Stimulated activated CD8-positive, alpha-beta memory T cell treated with anti-CD3 and anti-CD28 coated beads, Interleukin-12 subunit alpha, Interleukin-12 subunit beta, amount 100 ng/mL, for 4 hours (primary cell): ENCODE measurements around the gene ADAM15.
A peak's percentile ranks its signal among the peaks of the same experiment; 100 is the strongest.

Experiments used
- DNase-seq: peaks from one replicate; pipeline ENCODE4 v3.0.0-alpha.2; 2020; ENCODE audit warnings: low read depth

Gene ADAM15

DNA sequence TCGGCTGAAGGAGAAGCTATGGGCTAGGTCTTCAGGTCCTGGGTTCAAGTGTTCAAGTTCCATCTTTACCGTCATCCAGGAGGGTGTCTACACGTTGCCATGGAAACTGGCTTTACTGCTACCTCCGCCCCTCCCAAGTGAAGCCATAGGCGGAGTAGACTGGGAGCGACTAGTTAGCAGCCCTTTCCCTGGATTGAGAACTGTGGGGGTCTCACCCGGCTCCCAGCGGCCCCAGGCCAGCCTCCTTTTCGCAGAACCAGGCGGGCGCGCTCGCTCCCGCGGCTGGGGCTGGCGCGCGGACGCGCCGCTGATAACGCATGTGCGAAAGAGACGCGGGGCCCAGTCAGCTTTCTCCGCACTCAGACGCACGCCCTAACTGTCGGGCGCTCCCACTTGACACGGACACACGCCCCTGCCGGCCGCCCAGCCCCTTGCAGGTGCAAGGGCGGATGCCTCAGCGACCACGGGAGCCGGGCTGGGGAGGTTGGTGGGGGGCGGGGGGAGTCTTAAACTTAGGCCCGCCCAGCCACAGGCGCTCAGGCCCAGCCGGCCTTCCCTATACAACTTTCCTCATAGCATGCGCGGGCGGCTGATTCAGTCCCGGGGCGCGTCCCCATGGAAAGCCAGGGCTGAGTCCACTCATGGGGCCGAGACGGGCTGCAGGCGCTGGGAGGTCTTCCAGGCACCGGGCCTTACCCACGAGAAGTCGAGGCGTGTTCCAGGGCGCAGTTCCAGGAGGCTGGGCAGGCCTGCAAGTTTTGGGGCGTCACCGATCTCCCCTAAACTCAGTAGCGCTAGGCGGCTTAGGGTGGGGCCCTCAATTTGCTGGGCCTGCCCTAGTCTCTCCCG is 19.8 kb downstream of the ADAM15 start:
- DNase-seq = peak; percentile 51

DNA sequence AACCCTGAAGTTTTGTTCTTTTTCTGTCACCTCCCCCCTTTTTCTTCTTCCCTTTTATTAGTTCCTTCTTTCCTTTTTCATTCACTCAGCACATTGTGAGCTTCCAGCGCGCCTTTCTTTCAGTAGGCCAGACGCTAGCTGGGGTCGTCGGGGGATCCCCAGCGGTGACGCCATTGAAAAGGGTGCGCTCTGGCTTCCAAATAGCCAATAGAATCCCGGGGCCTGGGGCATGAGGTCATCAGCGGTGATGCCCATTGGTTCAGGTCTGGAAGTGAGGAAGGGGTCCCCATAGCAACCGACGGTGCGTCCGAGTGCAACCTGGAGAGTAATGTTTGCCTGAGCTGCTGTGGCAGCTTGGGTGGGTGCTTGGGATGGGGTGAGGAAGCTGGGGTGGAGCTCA is 20.6 kb downstream of the ADAM15 start:
- no peak for DNase-seq

DNA sequence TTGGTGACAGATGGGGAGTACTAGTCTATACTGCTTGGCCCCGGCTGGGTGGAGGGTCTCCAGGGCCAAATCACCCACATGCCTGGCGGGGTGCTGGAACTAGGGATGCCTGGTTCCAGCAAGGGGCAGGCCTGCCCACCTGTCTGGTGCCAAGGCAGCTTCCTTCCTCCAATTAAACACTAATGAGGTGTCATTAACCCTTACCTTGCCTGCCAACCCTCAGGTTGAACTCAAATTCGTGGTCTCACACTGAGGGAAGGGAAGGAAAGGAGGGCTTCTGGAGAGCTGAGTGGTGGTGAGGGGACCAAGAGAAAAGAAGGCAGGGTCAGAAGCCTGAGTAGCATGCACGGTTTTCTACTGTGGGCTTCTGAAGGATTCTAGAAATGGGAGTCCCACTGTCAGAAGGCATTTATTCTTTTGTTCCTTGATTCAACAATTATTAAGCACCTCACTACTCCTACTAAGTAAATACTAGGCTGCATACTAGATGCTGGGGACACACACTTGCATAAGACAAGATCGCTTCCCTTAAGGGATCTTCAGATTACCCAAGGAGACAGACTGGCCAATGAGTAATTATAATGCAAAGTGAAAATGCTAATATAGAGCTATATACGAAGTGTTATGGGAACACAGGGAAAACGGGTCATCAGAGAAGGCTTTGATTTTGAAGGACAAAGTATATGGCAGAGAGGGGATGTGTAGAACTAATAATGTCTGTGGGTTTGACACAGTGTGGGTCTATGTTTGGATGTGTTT is 21.6 kb downstream of the ADAM15 start:
- DNase-seq = no peak

DNA sequence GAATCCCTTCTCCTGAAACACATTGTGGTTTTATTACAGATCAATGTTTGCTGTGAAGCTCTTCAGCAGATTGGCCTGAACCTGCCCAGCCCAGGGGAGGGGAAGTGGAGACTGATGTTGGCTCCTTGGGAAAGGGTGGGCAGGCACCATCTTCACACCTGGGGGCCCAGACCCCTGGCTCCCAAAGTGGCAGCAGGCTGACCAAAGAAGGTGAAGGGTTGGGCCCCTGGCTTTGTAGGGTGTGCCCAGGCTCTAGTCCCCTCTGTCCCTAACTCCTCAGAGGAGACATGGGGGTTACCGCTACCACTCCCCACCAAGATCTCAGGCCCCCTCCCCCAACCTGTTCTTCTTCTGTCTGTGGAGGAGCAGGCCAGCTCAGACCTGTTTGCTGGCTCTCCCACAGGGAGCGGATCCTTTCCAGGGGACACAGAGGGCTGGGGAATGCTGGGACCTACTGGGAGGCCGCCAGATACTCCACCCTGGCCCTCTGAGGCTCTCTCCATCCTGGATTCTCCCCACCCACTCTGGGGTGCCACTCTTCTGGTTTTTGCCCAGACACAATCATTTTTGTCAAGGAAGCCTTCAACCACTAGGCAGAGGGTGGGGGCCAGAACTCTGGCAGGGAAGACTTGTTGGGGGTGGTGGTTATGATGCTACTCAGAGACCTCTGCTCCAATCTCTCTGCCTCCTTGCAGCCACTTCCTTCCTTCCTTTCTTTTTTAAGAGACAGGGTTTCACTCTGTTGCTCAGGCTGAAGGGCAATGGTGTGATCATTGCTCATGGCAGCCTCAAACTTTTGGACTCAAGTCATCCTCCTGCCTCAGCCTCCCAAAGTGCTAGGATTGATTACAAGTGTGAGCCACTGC is 22.5 kb downstream of the ADAM15 start:
- DNase-seq = no peak

DNA sequence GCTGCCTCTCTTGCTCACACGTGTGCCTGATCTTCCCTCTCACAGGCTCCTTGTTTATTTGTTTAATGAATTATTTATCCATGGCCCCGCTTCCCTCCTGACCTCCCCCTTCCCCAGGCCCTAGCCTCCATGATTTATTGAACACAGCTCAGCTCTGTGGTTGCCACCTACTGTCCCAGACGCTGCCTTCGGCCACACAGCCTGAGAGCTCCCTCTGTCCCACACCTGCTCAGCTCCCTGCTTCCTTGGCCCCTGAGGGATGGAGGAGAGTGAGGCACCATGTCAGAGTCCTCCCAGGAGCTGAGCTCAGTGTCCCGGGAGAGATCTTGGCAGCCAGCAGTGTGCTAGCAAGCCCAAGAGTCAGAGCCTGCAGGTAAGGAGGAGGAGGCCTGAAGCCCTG is 24.4 kb downstream of the ADAM15 start:
- no peak for DNase-seq

DNA sequence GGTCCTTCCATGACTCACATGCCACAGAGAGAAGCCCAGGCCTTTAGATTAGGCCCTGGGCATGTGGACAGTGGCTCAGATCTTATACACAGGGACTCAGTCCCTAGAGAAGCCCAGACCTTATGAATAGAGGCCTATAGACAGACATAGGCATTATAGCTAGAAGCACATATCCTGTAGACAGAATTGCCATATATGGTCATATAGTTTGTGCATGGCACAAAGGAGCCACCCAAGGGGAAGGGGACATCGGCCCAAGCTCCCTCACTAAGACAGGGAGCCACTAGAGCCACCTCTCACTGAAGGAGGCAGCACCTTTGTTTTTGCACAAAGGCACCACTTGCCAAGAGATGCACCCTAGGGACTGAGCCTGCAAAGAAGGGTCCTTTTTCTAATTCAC is 25.3 kb downstream of the ADAM15 start:
- no peak for DNase-seq

DNA sequence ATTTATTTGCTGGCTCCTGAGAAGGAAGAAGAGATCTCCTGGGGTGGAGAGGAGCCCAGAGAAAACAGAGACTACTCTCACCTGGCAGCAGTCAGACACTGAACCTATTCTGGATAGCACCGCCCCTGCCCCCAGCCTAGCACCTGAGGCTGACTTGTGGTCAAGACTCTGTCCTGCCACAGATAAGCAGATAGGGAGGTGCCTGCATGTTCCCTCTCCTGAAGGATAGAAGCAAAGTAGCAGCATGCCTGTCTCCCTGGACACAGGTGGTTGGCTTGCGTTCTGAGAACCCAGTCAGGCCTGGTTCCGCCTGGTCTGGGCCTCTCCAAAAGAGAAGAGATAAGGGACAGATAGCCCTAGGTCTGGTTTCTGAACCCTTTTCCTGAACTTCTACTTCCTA is 26.2 kb downstream of the ADAM15 start:
- DNase-seq = no peak

DNA sequence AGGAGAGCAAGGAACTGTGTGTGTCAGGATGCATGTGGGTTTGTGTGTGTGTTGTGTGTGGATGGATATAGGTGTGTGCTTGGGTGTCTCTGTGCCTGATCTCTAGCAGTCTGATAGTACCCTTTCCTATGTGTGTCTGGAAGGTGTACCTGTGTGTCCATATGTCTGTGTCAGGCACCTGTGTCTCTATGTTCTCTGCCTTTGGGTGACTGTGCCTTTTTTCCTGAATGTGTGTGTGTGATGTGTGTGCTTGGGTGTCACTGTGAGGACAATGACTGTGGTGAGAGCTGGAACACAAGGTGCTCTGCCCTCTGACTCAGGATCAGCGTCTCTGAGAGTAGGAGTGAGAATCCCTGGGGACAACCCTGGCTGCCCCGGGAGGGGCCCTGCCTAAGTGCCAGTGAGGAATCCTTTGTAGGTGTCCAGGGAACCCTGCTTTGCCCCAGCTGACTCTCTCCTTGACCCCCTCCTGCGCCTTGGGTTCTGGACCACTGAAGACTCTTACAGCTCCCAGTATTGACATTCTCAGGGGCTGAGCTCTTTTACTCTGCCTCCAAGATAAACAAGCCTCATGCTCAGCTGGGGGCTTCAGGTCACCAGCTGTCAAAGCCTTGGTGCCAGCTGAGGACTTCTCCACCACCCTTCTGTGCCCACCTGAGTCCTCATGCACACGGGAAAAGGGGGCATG is 26.8 kb downstream of the ADAM15 start:
- DNase-seq = no peak

DNA sequence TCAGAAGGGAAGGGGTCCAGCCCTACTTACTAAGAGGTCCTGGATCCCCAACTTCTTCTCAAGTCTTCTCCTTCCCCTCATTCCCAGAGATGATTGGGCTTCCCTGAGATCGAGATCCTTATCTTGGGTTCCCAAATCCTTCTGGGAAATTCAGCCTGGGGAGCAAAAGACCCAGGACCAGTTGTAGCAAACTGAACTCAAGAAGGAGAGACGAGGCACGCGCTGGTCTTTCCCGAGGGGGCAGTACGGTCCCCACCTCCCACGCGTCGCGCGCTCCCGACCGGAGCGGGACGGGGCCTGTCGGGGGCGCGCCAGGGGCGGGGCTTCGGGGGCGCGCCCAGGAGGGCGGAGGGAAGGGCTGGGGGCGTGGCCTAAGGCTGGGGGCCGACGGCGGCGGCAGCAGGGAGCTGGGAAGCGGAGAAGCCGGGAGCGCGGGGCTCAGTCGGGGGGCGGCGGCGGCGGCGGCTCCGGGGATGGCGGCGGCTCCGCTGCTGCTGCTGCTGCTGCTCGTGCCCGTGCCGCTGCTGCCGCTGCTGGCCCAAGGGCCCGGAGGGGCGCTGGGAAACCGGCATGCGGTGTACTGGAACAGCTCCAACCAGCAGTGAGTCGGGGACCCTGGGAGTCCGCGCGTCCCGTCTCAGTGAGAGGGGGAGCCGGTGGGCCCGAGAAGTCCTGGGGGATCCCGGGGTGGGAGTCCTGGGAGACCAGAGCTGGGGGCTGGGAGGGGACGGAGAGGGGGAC is 27.5 kb downstream of the ADAM15 start, which contains the start of gene EFNA3:
EFNA3 (plus strand) TSS at position 369 of the 741 bp plus-strand sequence; CDS start at position 474, 105 bp downstream.
- DNase-seq = peak; percentile 50

DNA sequence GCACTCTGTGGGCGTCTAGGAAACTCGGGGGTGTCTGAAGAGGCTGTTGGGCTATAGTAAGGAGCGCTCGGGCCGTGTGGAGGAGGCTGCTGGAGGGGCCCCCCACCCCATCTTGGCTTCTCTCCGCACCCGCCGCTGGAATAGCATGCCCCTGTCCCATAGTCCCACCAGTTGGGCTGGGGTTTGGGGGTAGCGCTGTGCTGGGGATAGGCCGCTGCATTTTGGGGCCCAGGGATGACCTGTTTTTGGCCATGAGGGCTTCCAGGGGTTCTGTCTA is 28.0 kb downstream of the ADAM15 start:
- DNase-seq = no peak

DNA sequence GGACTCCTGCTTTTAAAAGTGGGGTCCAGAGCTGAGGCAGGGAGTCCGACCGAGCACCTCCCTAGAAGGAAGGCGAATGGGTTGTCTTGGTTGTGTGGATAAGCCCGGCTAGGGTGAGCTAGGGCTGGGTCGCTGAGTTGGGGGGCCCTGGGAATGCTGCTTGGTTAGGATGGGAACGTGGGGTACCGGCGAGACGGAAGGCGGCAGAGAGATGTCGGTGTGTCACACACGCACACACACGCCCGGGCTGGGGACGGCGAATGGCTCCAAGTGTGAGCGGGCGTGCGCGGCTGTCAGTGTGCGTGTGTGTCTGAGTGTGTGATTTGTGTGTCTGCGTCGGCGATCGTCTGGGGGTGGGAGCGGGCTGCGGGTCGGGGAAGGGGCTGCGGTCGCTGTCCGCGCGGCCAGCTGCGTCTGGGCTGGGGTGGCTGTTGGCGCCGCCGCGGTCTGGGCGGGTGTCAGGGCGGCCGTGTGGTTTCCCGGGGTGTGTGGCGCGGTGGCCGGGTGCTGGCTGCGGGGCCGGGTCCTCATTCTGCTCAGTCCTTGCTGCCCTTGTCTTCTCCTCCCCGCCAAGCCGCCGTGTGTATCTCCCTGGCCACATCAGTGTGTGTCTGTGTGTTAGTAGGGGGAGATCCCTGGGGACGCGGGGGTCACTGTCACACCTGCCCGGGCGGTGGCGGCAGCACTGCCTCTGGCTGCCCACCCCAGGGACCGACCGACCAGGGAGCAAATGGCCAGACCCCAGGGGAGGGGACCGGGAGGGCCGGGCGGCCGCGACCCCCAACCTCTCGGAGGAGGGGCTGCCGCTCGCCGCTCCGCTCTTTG is 28.6 kb downstream of the ADAM15 start:
- DNase-seq = no peak

DNA sequence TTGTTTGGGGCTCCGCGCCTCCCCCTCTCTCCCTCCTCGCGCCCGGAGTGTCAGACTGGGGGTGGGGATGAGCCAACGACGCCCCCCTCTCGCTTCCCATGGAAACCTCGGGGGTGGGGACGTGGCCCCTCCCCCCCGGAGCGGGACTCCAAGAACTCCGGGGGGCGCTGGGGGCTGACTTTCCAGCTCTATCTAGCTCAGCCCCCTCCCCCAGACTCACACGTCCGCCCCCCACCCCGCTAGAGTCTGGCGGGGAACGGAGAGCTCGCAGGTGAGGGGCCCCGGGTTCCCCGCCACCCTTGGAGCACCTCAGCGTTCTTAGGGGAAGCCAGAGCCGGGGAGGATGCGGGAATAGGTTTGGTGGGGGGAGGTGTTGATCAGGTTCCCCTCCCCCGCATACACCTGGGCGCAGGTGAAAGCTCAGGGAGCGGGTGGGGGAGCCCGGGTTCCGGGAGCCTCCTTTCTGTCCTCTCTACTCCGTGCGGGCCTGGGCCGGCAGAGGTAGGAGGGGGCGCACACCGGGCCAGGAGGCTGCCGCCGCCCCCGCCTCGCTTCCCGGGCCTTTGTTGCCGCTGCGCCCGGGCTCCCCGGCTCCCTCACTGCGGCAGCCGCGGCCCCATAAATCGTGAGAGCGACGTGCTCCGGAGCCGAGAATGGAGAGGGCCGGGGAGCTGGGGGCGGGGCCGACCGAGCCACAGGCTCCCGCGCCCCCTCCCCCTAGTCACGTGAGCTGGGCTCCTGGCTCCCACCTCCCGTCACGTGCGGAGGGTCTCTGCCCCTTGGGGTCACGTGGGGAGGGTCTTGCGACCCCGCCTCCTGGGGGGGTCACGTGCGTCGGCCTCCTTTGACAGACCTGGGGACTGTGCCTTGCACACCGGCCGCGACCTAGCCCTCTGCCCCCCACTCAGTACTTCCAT is 29.5 kb downstream of the ADAM15 start:
- no peak for DNase-seq

DNA sequence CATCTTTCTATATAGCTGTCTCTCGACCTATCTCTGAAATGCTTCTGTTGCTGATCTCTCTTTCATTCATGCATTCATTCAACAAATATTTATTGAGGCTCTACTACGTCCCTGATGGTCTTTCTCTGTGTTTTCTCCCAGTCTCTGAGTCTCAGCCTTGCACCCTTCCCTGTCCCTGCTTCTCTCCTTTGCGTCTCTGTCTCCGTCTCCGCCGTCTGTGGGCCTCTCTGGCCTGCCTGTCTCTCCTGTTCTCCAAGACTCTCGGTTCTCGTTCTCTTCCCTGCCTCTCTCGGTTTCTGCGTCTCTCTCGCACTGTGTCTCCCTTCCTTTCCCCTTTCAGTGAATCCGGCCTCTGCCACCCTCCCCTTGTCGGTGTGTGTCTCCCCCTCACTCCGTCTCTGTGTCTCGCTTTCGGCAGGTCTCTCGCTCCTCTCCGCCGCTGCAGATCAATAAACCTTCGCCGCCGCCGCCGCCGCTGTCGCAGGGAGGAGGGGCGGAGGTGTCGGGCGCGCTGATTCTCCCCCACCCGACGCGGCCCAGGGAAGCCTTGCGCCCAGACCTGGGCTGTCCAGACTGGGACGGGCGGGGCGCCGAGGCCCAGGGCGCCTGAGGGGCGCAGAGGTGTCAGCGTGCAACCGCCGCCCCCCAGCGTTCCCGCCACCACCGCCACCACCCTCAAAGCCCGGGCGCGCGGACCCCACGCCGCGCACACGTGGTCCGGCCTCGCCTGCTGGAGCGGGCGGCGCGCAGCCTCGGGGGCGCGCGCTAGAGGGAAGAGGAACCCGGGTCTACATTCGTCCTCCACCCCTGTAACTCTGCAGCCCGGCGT is 30.6 kb downstream of the ADAM15 start:
- DNase-seq = no peak

DNA sequence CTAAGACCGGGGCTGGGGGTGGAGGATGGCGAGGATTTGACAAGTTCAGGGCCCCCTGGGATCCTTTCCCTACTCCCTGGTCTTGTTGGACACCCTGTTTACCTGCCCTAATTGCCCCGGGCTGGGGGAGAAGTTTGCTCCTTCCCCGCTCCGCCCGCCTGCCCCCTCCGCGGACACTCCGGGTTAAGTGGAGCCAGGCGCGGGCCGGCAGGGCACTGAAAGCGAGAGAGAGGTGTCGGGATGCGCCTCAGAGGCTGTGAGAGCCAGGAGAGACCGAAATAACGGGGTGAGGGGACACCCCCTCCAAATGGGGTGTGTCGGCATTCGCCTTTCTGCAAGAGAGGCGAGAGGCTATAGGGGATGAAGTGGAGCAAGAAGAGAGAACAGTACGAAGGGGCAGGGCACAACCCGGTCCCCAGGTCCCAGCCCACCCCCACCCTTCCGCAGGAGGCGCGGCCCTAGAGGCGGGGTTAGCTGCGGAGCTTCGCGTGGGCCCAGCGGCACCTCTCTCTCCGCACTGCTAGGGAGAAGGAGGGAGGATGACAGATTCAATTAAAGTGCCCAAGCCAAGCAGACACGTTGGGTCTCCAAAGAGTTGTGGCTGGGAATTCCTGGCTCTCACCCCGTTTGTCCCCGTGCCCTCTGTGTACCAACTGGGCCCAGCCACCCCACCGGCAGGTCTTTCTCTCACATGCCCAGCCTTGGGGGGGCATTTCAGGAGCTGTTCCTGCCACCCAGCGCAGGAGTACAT is 31.4 kb downstream of the ADAM15 start:
- no peak for DNase-seq

DNA sequence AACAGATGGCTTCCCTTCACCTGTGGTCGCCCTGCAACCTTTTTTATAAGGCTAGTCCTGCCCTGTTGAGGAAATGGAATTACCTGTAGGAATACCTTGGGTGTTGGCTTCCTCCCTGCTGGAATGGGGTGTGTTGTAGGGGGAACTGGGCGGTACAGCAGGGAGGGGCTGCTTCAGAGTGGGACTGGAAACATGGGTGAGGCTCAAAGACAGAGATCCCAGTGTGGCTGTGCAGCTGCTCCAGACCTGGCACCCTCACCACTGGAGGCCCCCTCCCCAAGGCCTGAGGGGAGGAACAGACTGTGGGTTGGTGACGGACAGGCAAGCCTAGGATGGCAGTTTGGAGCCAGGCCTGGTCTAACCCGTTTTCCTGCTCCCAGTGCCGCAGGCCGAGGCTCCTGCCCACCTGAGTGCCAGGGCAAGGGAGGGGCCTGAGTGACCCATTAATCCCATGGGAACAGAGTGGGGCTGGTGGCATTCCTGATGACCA is 32.0 kb downstream of the ADAM15 start:
- DNase-seq = no peak

DNA sequence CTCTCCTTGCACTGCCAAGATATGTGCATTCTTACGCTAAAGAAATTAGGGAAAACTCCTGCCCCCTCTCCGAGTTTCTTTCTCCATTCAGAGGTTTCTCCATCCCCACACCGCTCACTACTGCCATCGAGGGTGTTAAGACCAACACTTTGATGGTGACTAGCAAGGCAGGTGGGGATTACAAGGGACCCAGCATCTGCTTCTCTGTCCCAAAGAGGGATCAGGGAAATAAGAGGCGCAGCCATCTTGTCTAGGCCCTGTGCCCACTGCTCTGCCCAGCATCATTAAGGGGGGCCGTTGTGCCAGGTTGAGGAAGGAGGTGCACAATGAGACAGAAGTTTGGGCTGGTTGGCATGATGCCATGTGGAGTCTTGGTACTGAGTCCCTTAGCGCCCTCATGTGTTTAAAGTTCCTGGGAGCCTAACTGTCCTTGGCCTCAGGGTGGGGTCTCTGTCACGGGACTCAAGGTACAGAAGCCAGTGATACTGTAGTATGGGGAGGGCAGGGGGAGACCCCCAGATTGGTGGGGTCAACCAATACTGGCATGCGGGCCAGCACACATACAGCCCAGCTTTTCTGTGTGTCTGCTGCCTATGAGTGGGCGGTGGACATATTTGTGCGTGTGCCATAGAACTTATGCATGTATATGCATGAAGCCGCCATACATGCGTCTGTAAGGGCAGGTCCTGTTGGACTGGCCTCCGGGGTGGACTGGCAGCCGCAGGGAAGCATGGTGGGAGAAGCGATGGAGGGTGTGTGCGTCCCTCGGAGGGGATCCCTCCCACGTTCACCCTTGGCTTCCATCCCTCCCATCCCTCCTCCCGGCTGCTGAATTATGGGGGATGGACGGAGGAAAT is 33.0 kb downstream of the ADAM15 start:
- no peak for DNase-seq
